ENCODE data around the gene C14orf180.
"Not testable (repeated sequence)": the region's sequence is repeated elsewhere in the genome, so short reads cannot be mapped to it uniquely, and the experiment has no call there.

Gene C14orf180

DNA sequence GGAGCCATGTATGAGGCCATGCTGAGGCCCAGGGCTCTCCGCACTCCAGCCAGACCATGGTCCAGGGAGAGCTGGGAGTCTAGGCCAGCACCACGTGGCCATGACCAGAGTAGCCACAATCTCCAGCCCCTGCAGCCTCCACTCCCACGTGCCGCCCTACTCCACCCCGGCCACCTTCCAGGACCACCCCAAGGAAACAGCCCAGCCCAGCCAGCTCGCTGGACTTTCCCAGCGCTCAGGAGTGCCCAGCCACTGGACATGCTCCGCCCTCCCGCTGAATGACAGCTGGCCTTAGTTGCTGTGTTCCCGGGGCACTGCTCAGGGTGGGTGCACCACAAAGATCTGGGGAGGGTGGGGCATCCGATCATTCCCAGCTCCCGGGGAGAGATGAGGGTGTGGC lies 2.1 kb upstream of the C14orf180 start:
- no peak for DNase-seq

DNA sequence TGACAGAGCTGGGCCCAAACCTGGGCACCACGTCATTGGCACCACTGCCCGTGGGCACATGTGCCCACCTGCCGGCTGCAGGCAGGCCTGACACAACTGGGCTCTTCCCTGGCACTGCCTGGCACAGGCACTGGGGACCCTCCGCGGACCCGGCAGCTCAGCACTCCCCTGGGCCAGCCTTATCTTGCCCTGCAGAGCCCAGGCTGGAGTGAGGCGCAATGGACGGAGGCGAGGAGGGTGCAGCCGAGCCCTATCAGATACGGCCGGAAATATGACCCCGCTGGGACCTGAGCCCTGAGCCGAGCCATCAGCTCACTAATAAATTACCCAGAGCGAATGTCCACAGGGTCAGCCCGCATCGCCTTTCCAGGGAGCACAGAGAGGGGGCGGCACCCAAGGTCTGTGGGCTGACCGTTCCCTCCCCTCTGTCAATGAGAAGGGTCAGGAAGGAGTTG lies 1.7 kb upstream of the C14orf180 start:
- no peak for DNase-seq

DNA sequence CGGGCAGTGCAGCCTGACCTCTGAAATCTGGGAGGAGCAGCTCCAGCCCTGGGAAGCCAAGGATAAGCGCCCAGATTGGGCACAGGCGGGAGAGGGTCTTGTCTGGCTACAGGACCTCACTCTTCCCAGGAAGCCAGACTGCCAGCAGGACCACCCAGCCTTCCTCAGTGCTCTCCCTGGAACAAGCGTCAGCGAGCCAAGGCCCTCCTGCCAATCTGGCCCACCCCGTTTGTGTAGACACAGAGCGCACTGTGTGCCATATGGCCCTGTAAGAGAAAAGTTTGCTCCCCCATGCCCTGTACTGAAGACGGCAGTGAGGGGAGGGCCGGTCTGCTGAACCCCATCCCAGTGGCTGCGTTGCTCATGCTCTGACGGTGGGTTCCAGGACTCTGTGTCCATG lies 1.2 kb upstream of the C14orf180 start:
- no peak for DNase-seq

DNA sequence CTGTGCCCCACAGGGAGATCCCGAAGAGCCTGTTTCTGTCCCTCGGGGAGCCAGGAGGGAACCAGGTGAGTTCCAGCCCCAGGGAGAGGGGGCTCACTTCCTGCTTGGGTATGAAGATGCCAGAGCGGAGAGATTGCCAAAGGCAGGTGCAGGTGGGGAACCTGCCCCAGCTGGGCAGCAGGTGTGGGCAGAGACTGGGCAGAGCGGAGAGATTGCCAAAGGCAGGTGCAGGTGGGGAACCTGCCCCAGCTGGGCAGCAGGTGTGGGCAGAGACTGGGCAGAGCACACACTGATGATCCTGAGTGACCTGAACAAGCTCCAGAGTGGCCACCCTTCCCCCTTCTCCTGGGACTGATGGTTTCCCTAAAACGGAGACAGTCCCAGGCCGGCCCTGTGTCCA lies 375 bp downstream of the C14orf180 start:
- not testable (repeated sequence) for DNase-seq

DNA sequence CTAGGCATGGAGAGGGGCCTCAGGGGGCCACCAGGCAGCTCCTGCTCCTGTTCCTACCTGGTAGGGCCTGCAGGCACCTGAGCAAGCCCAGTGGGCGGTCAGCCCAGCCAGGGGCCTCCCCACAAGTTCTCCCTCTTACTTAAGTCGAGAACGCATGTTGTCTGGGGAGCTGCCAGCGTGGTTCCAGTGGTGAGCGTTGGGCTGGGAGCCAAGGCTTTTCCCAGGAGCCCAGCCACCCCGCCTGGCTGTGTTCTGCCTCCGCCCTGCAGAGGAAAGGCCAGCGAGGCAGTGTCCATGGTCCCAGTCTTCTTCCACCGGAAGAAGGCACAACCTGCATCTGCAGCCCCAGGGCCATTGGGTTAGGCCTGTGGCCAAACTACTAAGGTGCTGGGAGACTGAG lies 1.4 kb downstream of the C14orf180 start:
- no peak for DNase-seq

DNA sequence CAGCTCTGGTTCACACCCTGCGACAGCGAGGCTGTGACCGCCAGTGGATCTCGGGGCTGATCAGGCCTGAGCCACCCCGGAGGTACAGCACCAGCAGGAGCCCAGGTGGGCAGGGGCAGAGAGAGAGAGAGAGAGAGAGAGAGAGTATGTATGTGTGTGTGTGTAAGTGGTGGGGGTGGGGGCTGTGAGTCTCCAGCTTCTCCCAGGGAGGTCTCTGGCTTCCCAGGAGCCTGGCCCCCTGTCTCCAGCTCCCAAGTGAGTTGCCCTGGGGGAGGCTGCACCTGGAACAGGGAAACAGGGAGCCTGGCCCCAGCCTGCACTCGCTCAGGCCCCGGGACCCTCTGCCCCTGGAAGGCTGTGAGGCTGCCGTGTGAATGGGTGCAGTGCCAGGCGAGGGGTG lies 2.0 kb downstream of the C14orf180 start:
- no peak for DNase-seq

DNA sequence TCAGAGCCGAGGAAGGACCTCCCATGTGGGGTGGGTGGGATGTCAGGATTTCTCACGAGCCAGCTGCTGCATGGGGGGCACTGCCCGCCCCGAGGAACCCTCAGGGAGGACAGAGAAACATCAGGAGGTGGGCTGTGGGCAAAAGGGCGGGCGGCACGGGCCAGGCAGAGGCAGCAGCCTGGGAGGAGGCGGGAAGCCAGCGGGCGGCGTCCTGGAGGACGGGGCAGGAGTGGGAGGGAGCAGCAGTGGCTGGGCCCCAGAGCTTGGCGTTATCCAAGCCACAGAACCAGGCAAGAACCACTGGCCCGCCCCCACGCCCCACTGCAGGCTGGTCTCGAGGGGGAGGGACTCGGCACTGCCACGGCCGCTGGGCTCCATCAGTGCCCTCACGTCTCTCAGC lies 2.4 kb downstream of the C14orf180 start:
- no peak for DNase-seq

DNA sequence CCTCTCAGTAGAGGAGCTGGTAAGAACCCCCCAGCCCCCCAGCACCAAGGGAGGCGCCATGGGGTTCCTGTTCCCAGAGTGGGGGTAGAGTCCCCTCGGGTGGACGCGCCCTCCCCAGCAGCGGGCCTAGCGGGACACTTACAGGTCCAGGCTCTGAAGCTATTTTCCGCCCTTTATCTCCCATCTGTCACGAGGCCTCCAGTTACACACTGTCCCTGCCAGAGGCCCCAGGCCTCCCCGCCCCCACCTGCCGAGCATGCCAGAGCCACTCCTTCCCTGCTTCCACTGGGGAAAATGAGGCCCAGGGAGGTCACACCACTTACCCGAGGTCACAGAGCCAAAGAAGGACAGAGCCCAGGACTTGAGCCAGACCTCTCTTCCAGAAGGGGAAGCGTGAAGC lies 3.1 kb downstream of the C14orf180 start:
- no peak for DNase-seq

DNA sequence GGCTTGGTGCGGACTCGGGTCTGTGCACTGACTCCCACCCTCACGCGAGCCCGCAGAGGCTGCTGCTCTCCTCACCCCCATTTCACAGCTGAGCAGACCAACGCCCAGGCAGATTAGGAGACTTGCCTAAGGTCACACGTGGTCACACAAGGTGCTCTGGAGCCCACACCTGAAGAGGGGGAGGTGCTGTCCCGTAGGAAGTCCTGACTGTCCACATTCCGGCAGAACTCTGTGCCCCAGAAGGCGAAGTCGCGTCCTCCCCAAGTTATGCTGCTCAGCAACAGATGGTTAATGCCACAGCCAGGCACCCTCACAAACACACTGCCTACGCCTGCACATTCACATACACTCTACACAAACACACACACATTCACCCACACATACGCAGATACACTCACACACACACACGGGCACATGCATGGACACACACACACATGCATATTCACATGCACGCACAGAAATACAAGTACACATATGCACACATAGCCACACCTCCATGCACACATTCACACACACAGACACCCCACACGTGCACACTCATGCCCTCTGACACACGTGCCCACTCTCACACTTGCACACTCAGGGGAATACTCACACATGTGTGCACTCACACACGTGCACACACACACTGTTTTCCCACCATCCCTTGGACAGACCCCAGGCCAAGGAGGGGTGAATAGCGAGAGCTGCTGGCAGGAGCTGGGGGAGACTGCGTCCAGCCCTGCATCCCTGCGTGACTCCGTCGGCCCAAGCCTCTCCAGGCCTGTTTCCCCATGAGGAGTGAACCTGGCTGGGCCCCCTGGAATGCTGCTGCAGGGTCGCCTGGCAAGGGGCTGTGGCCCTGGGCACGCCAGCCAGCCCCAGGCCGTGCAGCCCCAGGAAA lies 4.1 kb downstream of the C14orf180 start:
- DNase-seq: no peak

DNA sequence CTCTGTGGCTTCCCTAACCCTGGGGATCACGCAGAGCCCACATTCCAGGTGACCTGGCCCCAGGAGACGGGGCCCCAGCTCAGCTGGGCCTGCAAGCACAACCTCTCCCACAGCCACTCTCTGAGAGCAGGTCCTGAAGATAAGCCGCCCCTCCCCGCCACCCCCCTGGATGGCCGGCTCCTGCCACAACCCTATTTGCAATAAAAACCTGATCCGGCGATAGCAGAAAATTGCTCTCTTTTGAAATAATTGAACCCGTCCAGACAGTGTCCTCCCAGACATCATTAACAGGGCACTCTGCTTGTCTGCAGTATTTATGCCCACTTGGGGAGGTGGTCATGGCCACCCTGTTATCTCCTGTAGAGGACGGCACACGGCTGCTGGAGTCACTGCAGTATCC lies 5.0 kb downstream of the C14orf180 start:
- DNase-seq: no peak

DNA sequence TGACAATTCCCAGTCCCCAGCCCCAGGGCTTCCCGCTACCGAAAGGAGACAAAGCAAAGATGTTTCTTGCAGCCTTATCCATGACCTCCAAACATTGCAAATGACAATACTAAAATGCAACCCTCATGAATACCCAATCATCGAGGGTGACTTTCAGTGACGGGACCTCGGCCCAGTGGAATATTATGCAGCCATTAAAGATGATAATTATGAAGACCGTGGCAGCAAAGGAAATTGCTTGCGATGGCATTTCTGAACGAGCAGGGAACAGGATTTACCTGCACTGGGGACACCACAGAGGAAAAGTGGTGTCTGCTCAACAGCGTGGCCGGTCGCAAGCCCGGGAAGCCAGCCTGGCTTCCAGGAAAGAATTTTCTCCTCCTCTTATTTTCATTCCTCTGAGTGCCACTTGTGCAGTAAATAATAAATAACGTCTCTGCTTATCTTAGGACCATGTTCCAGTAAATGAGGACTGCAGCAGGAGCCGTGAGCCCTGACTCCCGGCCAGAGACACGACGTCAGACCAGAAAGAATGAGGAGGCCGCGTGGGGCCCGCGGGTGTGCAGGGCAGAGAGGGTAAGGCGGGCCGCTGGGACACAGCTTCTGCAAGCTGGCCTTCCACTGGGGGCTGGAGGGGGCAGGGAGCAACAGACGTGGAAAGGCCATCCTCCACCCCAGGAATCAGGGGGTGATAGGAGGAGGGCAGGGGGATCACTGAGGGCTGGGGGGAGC lies 6.6 kb downstream of the C14orf180 start:
- no peak for DNase-seq

DNA sequence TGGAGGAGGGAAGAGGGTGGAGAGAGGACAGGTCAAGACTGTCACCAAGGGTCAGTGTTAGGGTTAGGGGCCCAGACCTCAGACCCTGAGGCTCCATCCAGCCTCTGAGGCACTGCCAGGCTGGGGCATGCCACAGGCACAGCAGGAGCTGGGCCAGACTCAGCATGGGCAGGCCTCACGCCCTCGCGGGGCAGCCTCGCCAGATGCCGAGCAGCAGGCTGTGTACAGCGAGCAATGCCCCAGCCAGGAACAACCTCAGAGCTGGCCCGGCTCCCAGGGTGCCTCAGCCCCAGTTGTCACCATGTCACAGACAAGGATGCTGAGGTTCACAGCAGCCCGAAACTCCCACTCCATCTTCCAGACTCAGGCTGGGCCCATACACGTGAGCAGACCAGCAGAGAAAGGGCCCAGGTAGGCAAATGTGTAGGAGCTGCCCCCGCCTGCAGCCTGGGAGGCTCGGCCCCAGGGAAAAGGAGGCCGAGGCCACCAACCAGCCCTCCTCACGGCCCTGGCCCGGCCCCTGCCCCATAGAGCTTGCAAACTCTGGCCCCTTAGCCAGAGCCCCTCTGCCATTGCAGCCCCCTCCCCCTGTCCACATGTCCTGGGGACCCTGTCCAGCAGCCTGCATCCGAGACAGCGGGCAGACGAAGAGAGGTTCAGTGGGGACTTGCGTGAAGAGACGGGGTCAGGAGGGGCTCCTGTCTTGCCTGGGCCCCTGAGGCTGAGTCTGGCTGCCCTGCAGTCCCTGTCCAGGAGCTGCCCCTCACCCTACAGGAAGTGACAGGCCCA lies 7.5 kb downstream of the C14orf180 start:
- DNase-seq: peak in 17 of 58 donors; percentile 11 to 48 (median 30)

DNA sequence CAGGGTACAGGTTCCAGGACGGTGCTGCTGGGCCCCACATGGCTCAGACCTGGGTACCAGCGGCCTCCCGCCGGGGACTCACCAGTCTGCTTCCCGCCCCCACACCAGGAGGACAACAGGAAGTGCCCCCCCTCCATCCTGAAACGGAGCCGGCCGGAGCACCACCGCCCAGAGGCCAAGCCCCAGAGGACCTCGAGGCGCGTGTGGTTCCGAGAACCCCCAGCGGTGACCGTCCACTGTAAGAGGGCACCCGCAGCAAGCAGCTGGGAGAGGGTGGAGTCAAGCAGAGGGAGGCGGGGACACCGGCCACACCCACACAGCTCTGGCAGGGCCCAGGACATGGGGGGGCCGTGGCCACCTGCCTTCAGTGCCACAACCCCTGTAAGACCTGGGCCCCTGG lies 8.1 kb downstream of the C14orf180 start:
- DNase-seq: no peak

DNA sequence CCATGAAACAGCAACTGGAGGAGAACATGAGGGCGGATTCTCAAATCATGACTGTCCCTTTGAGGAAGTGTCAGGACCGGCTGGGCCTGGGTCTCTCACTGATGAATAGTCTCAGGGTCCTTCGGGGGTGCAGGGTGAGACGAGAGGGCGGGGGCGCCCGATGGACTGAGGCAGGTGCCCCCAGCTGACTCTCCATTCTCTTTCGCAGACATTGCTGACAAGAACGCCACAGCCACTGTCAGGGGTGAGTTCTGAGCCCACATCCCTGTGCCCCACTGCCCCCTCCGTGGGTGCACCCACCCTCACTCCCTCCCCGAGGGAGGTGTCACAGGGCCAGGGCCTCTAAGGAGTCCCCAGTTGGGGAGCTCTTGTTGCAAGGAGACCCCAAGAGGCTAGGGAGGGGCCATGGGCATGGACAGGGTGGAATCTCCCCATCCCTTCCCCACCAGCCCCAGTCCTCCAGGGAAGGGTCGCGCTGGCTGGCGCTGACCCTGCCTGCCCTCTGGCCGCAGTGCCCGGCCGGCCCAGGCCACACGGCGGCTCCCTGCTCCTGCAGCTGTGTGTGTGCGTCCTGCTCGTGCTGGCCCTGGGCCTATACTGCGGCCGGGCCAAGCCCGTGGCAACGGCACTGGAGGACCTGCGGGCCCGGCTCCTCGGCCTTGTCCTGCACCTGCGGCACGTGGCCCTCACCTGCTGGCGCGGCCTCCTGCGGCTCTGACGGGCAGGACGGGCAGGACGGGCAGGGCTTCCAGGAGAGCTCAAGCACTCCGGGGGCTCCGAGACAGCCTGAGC lies 8.7 kb downstream of the C14orf180 start:
- peak in 7 of 58 donors; percentile 8 to 35 (median 27) for DNase-seq

DNA sequence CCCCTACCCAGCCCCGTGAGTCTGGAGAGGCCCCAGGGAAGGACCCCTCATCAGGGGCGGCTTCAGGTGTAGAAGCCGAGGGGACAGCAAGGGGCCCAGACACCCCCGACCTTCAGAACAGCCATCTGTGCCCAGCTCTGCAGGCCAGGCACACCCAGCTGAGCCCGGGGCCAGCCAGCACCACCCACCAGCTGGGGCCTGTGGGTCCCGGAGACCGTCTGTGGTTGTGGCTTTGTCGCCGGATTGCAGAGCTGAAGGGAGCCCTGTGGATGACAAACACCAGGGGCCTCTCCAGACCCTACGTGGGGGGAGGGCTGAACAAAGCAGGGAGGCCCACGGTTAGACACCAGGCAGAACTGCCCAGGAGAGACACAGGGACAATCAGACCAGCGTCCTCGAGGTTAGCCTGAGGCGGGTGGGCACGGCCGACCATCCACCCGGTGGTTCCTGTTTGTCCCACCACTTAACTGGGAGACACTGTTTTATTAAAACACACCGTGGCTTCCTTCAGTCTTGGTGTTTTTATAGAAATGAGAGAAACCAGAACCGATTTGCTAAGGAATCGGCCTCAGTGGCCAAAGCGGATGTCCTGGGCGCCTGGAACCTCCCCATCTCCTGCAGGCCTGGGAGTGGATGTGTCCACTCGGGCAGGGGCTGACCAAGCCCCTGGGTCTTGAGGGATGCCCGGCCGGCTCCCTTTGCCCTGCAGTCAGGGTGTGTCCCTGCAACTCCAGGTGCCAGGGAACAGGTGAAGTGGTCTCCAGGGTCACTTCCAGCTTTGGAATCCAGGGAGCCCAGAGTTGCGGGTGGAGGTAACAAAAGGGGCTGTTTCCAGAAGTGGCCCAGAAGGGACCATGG lies 10.0 kb downstream of the C14orf180 start:
- DNase-seq: no peak

DNA sequence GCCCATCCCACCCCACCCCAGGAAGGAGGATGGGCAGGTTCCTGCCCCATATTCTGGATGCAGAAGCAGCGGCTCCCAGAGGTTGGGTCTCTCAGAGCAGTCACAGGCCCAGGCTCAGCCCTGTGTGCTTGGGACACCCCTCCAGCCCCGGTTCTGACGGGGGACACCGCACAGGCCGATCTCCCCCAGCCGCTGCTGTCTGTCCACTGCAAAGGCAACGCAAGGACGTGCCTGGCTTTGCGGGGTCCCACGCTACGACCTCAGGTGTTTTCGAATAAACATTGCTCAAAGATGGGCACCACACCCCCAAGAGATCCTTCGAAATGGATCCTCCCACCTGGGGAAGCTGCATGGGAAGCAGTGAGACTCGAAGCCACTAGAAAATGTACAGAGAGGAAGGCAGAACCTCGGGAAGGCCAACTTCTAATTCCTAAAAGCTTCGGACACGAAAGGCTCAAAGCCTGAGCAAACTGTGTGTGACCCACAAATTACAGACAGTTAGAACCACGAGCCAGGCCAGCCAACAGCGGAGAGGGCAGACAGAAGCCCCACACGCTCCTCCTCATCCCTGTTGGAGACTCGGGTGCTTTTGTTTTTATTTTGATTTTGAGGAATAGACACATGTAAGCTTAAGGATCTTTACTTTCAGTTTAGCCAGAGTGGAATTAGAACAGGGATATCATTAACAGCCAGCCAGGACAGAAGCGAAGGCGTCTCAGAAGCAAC lies 10.8 kb downstream of the C14orf180 start:
- DNase-seq: no peak

DNA sequence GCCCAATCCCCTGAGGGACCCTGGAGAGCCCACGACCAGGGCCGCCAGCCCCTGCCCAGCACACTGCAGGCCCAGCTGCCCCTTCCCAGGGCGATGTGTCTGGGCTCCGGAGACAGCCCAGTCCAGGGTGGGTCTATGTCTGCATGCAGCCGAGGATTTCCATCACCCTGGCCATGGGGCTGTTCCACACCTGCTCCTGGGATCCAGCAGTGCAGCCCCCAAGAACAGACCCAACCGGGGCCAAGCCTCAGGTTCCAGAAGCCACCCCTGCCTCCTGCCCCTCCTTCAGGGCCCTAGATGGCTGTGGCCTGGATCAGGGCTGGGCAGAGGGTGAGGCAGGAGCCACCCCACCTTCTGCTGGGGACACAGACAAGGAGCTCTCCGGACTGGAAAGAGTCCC lies 11.5 kb downstream of the C14orf180 start:
- no peak for DNase-seq

DNA sequence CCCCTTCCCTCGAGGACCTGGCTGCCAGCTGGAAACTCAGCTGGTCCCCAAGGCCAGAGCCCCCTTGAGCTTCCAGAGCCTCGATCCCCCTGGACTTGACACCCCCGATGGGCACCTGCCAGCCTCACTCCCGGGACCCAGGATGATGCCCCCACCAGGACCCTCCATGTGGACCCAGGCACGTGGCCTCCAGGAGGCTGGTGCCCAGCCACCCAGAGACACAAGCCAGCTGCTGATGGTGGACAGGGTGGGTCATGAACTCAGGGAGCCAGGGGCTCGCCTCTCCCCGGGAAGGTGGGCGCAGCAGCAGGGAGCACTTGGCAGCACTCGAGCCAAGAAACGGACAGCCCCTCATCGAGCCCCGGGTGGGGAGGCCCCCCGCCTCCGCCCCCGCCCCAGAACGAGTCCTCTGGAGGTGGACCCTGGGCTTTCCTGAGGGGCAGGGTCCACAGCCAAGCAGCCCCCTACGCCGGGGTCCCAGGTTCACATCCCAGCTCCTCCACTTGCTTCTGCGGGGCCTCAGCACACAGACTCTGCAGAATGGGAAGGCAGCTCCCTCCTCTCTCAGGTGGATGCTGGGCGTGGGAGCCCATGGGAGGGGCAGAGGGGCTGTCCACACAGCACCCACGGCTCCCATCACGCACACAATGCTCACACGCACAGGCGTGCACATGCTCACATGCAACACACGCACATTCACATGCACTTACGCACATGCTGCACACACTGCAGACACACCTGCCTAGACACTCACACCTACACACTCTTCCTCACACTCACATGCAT lies 12.1 kb downstream of the C14orf180 start:
- no peak for DNase-seq

All from anterior cingulate cortex (tissue), 58 donors.